AG09319 (cell line): ENCODE data around the gene EVC2.

Experiments
- DNase-seq: peaks from one replicate; pipeline ENCODE4 v3.0.0-alpha.2; 2010; ENCODE audit warnings: low read depth; ENCODE audit errors: extremely low read depth
- CTCF ChIP-seq: IDR thresholded peaks from 2 replicates; pipeline ENCODE4 v1.5.1; 2011; ENCODE audit warnings: low read depth, mild to moderate bottlenecking, inconsistent platforms, low read length, moderate library complexity

Gene EVC2

GRCh38 chr4:5750946-5751665 is 42.7 kb upstream of the EVC2 start:
- DNase-seq, result peak; percentile 34
- TF ChIP-seq CTCF, result no peak

- no peak for TF ChIP-seq CTCF
- no peak for DNase-seq
Observed at GRCh38 chr4:5750052-5750945, 41.9 kb upstream of the EVC2 start.

- no peak for TF ChIP-seq CTCF
- no peak for DNase-seq
Observed at GRCh38 chr4:5749568-5749967, 41.2 kb upstream of the EVC2 start.

GRCh38 chr4:5747738-5748375 is 39.5 kb upstream of the EVC2 start:
- peak; percentile 98 for DNase-seq
- no peak for TF ChIP-seq CTCF

- DNase-seq, result no peak
- TF ChIP-seq CTCF, result no peak
Observed at GRCh38 chr4:5746829-5747737, 38.7 kb upstream of the EVC2 start.

- DNase-seq, result no peak
Observed at GRCh38 chr4:5746250-5746649, 37.9 kb upstream of the EVC2 start.

More at GRCh38 chr4:5746250-5746649, 37.9 kb upstream of the EVC2 start:
- TF ChIP-seq CTCF, result no peak
